GM21717 (cell line): ENCODE measurements around the gene TMEM145.
"Not testable (repeated sequence)": the region's sequence is repeated elsewhere in the genome, so short reads cannot be mapped to it uniquely, and the experiment has no call there.

Experiments
- ATAC-seq: cut with Tn5 transposase; IDR thresholded peaks from one replicate; pipeline ENCODE4 v1.9.1; 2021; ENCODE audit warnings: mild to moderate bottlenecking, moderate library complexity; ENCODE audit not compliant: unreplicated experiment

The TMEM145 gene

DNA sequence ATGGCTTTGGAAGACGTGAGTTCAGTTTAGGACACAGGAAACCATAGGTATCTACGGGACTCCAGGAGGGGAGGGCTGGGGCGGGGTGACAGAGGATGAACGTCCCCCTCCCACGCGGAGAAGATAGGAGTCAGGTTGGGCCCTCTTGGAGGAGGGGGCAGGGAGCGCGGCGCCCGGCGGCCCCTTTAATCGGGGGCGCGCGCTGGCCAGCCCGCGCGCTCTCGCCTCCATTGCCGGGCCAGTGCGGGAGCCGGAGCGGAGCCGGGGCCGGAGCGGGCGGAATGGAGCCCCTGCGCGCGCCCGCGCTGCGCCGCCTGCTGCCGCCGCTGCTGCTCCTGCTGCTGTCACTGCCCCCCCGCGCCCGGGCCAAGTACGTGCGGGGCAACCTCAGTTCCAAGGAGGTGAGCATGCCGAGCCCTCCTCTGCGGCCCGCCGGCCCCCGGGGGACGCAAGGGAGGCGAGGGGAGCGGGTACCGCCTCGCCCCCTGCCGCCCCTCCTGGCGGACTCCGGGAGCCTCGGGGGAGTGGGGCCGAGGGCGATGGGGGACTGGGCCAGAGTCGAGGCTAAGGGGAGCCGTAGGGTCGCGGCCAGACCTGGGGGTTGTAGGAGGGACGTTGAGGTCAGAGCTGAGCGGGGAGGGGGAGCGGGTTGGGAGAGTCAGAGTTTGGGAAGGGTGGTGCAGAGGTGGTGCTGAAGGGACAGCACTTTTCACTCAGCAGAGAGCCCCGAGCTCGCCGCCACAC is at the start of gene TMEM145:
Gene TMEM145, plus strand, starts transcription at position 214 of the 744 bp plus-strand sequence. Its CDS starts 68 bp downstream, at position 282.
- no peak for ATAC-seq

DNA sequence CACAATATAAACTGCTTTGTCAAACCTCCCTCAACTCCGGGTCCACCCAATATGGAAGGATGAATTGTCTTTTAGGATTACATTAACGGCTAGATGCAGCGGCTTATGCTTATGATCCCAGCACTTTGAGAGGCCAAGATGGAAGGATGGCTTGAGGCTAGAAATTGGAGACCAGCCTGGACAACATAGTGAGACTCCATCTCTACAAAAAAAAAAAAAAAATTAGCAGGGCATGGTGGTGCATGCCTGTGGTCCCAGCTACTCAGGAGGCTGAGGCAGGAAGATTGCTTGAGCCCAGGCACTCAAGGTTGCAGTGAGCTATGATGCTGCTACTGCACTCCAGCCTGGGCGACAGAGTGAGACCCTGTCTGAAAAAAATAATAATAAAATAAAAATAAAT is 47.0 kb upstream of the TMEM145 start:
- ATAC-seq = not testable (repeated sequence)

DNA sequence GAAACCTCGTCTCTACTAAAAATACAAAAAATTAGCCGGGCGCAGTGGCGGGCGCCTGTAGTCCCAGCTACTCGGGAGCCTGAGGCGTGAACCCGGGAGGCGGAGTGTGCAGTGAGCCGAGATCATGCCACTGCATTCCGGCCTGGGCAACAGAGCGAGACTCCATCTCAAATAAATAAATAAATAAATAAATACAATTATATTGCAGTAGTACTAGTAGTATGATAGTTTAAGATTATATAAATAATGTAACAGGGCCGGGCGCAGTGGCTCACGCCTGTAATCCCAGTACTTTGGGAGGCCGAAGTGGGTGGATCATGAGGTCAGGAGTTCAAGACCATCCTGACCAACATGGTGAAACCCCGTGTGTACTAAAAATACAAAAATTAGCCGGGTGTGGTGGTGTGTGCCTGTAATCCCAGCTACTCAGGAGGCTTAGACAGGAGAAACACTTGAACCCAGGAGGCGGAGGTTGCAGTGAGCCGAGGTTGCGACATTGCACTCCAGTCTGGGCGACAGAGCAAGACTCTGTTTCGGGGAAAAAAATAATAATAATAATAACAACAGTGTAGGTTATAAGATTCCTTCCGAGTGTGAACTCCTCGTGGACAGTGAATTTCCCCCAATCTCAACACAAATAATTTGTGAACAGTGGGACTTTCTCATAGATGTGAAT is 46.0 kb upstream of the TMEM145 start:
- not testable (repeated sequence) for ATAC-seq

DNA sequence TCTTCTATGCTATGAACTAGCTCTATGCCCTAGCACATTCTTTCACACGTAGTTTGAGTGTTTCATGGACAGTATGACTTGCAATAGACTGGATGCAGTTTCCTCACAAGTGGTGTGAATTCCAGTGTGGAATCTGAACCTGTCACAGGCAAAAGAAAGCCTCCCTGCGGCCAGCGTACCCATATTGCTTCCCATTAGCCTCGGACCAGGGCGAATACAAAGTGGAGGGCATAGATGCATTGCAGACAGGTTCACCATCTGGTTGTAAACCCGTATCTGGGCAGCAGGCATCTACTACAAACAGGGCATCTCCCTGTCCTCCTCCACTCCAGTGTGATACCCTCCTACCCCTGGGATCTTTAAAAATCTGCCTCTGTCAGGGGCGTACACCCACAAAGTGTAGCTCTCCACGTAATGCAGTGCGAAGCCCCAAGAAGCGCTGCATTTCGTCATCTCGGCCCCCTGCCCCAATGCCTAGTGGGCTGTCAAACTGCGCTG is 45.4 kb upstream of the TMEM145 start:
- ATAC-seq = no peak

DNA sequence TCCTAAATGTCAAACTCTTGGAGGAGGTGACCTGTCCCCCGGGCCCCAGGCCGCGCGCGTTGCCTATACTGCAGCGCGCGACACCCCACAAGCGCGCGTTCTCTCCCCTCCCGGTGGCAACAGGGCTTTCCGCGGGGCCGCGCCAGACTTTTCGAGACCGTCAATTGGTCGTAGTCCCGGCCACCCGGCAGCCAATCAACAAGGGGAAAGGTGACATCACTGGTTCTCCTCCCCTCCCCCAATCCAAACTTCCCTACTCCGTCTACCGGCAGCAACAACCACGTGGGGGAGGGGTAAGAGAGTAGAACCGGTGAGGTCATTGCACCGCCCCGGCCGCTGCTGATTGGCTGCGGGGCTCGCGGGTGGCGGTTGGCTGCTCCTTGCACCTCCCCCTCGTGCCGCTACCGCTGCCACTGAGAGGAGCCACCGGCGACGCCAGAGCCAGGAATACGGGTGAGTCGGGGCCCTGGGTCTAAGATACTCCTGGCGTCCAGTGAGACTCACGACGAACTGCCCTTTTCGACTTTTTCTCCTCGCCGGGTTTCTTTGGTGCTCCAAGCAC is 44.9 kb upstream of the TMEM145 start:
- ATAC-seq = peak; percentile 54

DNA sequence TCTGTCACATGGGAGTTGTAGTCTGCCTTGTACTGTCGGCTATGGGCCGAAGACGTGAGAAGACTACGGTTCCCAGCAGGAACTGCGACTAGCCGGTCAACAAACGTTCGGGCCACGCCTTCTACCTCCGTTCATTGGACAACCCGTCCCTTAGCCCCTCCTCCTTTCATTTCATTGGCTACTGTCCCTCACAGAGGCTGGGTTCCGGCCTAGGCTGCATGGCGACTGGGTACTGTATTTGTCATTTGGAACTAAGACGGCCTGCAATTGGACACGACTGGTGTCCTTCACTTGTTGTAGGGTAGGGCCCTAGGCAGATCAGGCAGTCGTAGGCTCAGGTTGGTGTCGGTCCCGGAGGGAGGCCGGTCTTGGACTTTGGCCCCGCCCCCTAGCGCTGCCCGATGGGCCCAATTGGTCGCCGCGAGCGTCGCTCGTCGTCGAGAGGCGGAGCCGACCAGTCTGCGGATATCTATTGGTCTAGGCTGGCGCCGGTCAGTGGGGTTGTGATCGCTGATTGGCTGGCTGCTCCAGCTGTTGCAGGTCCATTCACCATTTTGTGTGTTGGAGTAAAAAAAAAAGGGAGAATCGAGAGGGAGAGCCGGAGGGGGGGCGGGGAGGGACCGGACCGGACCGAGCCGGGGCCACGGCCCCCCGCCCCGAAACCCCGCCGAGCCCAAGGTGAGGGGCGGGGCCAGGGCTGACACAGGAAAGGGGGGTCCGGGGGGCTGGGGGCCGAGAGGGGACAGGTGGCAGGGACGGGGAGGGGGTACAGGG is 44.2 kb upstream of the TMEM145 start, which contains the start of gene CIC:
Gene CIC, plus strand, starts transcription at position 549 of the 774 bp plus-strand sequence. CDS start 2,532 bp downstream, outside the sequence.
- peak; percentile 73 for ATAC-seq

DNA sequence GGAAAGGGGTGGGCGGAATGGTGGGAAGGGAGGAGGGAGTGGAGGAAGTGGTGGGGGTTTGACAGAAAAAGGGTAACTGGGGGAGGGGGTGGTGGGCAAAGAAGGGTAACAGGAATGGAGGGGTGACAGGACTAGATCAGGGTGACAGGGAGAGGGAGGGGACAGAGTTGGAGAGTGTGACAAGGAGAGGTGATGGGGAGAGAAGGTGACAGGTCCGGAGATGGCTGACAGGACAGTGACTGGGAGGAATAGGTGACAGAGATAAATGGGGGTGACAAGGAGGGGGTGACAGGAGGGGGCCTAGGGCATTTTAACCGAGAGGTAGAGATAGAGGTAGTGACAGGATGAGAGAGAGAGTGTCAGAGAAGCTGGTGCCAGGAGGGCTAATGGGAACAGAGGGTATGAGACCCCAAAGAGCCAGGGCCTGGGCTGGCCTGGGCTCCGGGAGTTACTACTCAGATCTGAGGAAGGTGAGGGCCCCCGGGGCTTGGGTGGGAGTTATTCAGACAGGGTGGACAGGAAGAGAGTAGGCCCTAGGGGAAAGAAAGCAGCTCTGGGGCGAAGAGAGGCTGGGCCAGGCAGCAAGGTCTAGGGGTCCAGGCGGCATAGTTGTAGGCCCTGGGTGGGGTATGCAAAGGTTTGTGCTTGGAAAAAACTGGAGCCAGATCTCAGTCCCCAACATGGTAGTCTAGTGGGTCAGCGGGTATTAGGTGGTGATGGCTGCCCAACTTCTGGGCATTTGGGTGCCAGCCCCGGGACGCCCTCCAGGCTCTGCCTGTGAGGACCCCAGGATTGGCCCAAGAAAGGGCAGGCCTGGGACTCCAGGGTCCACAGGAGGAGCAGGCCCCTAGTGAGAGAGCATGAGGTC is 43.4 kb upstream of the TMEM145 start:
- ATAC-seq = no peak

DNA sequence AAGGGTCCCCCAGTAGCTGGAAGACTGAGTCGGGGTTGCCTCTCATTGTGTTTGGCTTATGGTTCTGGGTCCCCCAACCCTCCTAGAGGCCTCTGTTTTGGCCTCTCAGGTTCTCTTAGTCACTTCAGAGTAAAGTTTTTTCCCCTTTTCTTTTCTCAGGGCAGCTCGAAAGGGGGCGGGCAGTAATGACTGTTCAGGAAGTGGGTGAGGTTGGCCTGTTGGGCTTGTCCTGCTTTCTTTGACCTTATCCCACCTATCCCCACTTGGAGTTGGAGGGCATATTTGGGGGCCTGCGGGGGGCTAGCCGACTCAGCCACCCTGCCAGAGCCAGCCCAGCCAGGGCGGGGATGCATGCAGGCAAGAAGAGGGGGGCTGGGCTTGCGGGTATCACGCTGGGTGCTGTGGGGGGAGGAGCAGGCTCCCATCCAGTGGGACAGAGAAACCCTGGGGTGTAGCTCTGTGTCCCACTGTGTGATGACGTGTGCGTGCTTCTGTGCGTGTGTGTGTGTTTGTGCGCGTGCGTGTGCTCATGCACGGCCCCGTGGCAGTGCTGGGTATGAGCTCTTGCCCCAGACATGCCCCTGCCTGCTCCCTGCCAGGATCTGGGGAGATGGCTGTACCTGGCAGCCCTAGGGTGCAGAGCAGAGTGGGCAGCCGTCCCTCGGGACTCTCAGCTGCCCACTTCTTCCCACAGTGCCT is 42.6 kb upstream of the TMEM145 start:
- ATAC-seq = no peak

DNA sequence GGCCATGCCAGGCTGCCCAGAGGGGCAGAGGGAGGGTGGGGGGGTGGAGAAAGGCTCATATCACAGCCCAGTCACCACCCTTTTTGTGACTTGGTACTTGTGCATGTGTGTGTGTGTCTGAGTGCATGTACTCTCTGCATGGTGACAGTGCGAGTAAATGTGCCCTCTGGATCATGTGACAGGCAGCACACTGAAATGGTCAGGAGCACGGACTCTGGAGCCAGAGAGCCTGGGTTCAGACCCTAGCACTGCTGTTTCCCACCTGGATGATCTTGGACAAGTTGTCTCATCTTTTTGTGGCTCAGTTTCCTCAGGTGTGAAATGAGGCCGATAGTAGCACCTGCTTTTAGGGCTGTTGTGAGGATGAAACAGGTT is 42.1 kb upstream of the TMEM145 start:
- no peak for ATAC-seq

DNA sequence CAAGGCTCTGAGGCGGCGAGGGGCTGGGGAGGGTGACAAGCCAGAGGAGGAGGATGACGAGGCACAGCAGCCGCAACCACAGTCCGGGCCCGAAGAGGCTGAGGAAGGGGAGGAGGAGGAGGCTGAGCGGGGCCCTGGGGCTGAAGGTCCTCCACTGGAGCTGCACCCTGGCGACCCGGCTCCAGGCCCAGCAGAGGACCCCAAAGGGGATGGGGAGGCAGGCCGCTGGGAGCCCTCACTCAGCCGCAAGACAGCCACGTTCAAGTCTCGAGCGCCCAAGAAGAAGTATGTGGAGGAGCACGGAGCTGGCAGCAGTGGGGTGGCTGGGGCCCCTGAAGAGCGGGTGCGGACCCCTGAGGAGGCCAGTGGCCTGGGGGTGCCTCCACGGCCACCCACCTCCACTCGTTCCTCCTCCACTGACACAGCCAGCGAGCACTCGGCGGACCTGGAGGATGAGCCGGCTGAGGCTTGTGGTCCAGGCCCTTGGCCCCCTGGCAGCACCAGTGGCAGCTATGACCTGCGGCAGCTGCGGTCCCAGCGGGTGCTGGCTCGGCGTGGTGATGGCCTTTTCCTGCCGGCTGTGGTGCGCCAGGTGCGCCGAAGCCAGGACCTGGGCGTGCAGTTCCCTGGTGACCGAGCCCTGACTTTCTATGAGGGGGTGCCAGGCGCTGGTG is 41.1 kb upstream of the TMEM145 start:
- ATAC-seq = no peak

DNA sequence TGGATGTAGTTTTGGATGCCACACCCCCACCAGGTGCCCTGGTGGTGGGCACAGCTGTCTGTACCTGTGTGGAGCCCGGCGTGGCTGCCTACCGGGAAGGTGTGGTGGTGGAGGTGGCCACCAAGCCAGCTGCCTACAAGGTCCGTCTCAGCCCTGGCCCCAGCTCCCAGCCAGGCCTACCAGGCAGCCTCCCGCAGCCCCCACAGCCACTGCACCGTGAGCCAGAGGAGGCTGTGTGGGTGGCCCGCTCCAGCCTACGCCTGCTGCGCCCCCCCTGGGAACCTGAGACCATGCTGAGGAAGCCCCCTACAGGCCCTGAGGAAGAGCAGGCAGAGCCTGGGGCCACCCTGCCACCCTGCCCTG is 40.6 kb upstream of the TMEM145 start:
- ATAC-seq = no peak

DNA sequence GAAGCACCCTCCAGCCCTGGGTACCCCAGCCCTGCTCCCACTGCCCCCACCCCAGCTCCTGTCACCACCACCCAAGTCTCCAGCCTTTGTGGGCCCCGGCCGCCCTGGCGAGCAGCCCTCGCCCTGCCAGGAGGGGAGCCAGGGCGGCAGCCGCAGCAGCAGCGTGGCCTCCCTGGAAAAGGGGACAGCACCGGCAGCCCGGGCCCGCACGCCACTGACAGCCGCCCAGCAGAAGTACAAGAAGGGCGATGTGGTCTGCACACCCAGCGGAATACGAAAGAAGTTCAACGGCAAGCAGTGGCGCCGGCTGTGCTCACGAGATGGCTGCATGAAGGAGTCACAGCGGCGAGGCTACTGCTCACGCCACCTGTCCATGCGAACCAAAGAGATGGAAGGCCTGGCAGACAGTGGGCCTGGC is 40.1 kb upstream of the TMEM145 start:
- ATAC-seq = no peak

DNA sequence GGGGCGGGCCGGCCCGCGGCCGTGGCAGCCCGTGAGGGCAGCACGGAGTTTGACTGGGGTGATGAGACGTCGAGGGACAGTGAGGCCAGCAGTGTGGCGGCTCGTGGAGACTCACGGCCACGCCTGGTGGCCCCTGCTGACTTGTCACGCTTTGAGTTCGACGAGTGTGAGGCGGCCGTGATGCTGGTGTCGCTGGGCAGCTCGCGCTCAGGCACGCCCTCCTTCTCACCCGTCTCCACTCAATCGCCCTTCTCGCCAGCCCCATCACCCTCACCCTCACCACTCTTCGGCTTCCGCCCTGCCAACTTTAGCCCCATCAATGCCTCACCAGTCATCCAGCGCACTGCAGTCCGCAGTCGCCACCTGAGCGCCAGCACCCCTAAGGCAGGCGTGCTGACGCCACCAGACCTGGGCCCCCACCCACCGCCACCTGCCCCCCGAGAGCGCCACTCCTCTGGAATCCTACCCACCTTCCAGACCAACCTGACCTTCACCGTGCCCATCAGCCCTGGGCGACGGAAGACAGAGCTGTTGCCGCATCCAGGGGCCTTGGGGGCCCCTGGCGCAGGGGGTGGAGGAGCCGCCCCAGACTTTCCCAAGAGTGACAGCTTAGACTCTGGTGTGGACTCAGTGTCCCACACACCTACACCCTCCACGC is 39.6 kb upstream of the TMEM145 start:
- no peak for ATAC-seq

DNA sequence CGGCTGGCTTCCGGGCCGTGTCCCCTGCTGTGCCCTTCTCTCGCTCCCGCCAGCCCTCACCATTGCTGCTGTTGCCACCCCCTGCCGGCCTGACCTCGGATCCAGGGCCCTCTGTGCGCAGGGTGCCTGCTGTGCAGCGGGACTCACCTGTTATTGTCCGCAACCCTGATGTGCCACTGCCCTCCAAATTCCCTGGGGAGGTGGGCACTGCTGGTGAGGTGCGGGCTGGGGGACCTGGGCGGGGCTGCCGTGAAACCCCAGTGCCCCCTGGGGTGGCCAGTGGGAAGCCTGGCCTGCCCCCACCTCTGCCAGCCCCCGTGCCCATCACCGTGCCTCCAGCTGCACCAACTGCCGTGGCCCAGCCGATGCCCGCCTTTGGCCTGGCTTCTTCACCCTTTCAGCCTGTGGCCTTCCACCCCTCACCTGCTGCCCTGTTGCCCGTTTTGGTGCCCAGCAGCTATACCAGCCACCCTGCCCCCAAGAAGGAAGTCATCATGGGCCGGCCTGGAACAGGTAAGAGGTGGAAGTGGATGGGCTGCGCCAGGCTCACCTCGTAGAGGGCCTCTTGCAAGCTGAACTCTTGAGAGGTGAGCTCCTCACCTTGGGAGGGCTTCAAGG is 38.9 kb upstream of the TMEM145 start:
- no peak for ATAC-seq

DNA sequence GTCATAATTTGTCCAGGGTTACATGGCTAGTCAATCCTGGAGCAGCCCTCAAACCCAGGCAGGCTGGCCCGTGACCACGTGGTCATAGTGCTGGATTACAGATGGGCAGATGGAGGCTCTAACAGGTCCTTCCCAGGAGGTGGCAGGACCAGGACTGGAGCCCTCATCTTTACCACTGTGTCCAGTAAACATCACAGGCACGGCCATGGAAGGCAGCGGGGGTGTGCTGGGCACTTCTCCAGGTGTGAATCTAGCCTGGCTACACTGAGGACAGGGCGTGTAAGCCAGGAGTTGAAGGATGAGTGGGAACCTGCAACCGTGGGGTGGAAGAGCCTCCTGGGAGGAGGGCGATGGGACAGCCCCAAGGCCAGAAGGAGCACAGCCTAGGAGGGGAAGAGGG is 38.0 kb upstream of the TMEM145 start:
- ATAC-seq = no peak

DNA sequence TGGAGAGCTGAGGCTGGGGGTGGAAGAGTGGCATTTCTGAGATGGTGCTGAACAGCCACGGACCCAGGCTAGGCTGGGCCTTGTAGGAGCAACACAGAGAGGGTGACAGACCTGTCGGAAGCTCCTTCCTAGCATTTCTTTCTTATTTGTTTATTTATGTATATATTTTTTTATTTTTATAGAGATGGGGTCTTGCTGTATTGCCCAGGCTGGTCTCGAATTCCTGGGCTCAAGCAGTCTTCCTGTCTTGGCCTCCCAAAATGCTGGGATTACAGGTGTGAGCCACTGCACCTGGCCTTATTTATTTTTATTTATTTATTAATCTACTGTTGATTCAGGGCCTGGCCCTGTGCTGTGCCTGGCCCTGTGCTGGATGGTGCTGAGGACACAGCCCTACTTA is 37.6 kb upstream of the TMEM145 start:
- ATAC-seq = no peak

DNA sequence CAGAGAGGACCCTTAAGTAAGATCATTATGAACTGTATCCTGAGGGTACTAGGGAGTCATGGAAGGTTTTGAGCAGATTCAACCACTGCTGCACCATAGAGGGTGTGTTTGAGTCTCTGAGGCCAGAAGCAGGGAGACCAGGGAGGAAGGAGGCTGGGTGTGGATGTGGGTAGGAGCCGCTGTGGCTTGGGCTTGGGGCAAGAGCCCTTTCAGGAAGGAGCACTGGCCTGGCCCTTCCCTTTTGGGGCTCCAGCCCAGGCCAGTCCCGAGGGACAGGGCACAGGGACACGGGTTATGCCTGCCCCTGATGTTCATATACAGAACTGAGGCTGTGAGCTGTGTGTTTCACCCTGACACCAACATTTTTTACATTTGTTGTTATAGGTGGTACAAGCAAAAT is 36.8 kb upstream of the TMEM145 start:
- no peak for ATAC-seq

DNA sequence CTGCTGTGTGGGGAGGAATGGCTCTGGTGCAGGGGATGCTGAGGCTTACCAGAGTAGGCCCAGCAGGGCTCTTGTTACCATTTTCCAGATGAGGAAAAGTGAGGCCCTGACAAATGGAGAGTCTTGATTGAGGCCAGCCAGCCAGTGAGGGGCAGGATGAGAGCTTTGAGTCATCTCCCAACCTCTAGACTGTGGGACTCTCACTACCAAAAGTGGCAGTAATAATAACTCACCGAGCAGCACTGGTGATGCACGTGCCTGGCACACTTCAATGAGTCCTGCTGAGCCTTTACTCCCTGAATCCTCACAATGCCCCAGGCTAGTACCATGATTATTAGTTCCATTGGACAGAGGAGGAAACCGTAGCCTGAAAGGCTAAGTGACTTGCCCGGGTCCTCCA is 36.3 kb upstream of the TMEM145 start:
- ATAC-seq = no peak
